DND-41 (cell line): ENCODE measurements around the gene FABP6.

Experiments used
- CTCF ChIP-seq: IDR thresholded peaks from 2 replicates; pipeline ENCODE4 v1.5.1; 2012; ENCODE audit warnings: borderline replicate concordance, low read length, moderate library complexity, mild to moderate bottlenecking; ENCODE audit not compliant: poor library complexity, severe bottlenecking; ENCODE audit errors: extremely low read depth
- EZH2 ChIP-seq: IDR thresholded peaks from 3 replicates; pipeline ENCODE4 v1.6.1; 2012; ENCODE audit warnings: borderline replicate concordance, low read depth, mild to moderate bottlenecking, moderate library complexity, low read length, inconsistent platforms; ENCODE audit not compliant: severe bottlenecking

- TF ChIP-seq CTCF: no peak
- no peak for TF ChIP-seq EZH2
Observed at GRCh38 chr5:160270704-160271103, 41.4 kb downstream of the FABP6 start.
